ENCODE measurements around the gene HNRNPLL.
A peak's percentile ranks its signal among the peaks of the same experiment; 100 is the strongest.

Gene HNRNPLL

GRCh38 chr2:38532366-38532765 lies 70.4 kb downstream of the HNRNPLL start:
- no peak for DNase-seq (ENCODE audit: low read depth in 4 of 4, low spot score in 1 of 4)

GRCh38 chr2:38529208-38529607 lies 73.5 kb downstream of the HNRNPLL start:
- no peak for DNase-seq (ENCODE audit: low read depth in 4 of 4, low spot score in 1 of 4)

GRCh38 chr2:38528534-38528933 lies 74.2 kb downstream of the HNRNPLL start:
- DNase-seq (ENCODE audit: low read depth in 4 of 4, low spot score in 1 of 4): no peak

GRCh38 chr2:38528008-38528442 lies 74.7 kb downstream of the HNRNPLL start:
- peak in 1 of 4 experiments; percentile 53 for DNase-seq (ENCODE audit: low read depth in 4 of 4, low spot score in 1 of 4)

- no peak for DNase-seq (ENCODE audit: low read depth in 4 of 4, low spot score in 1 of 4)
Observed at GRCh38 chr2:38527338-38528007, 75.3 kb downstream of the HNRNPLL start.

GRCh38 chr2:38526195-38526594 lies 76.5 kb downstream of the HNRNPLL start:
- no peak for DNase-seq (ENCODE audit: low read depth in 4 of 4, low spot score in 1 of 4)

GRCh38 chr2:38524580-38524979 lies 78.1 kb downstream of the HNRNPLL start:
- no peak for DNase-seq (ENCODE audit: low read depth in 4 of 4, low spot score in 1 of 4)

- DNase-seq (ENCODE audit: low read depth in 4 of 4, low spot score in 1 of 4): no peak
Observed at GRCh38 chr2:38523728-38524437, 78.8 kb downstream of the HNRNPLL start.

GRCh38 chr2:38522754-38523349 lies 79.9 kb downstream of the HNRNPLL start:
- DNase-seq (ENCODE audit: low read depth in 4 of 4, low spot score in 1 of 4): no peak

GRCh38 chr2:38521835-38522234 lies 80.9 kb downstream of the HNRNPLL start:
- no peak for DNase-seq (ENCODE audit: low read depth in 4 of 4, low spot score in 1 of 4)

- DNase-seq (ENCODE audit: low read depth in 4 of 4, low spot score in 1 of 4): no peak
Observed at GRCh38 chr2:38517284-38517683, 85.4 kb downstream of the HNRNPLL start.

- DNase-seq (ENCODE audit: low read depth in 4 of 4, low spot score in 1 of 4): no peak
Observed at GRCh38 chr2:38516526-38516925, 86.2 kb downstream of the HNRNPLL start.

GRCh38 chr2:38516122-38516521 lies 86.6 kb downstream of the HNRNPLL start:
- no peak for DNase-seq (ENCODE audit: low read depth in 4 of 4, low spot score in 1 of 4)

GRCh38 chr2:38515155-38516074 lies 87.3 kb downstream of the HNRNPLL start:
- no peak for DNase-seq (ENCODE audit: low read depth in 4 of 4, low spot score in 1 of 4)

- DNase-seq (ENCODE audit: low read depth in 4 of 4, low spot score in 1 of 4): no peak
Observed at GRCh38 chr2:38514603-38515154, 88.0 kb downstream of the HNRNPLL start.

- DNase-seq (ENCODE audit: low read depth in 4 of 4, low spot score in 1 of 4): no peak
Observed at GRCh38 chr2:38512211-38512610, 90.5 kb downstream of the HNRNPLL start.
